B cell (primary cell): ENCODE data around the gene NAV2. TPM values are rescaled to one million over a fixed set of nuclear protein-coding genes. Genes with fewer than 3 reads are reported as not detected.

Experiments
- ATAC-seq: fragments of 200-7000 bp; cut with Tn5 transposase; one replicate; pipeline ENCODE4 v1.10.0; 2021; ENCODE audit warnings: low read depth, mild to moderate bottlenecking, moderate number of reproducible peaks, moderate library complexity
- CTCF ChIA-PET: fragments of 350-600 bp; sonication (Branson Sonifier 250); formaldehyde crosslinking; loops from one replicate; lab custom pipeline; 2021; ENCODE audit warnings: antibody characterized with exemption, inconsistent platforms; lab: Charles Lee
- POLR2A ChIA-PET: fragments of 350-600 bp; sonication (Branson Sonifier 250); formaldehyde crosslinking; loops from one replicate; lab custom pipeline; 2021; ENCODE audit warnings: antibody characterized with exemption; lab: Charles Lee
- DNase-seq: peaks from one replicate; pipeline ENCODE4 v3.0.0; 2013
- H2AFZ ChIP-seq: 2 replicates; pipeline ENCODE4 v1.6.1; 2012; ENCODE audit warnings: mild to moderate bottlenecking, low read depth, low read length; ENCODE audit not compliant: insufficient read depth, poor library complexity, severe bottlenecking
- H3K27ac ChIP-seq, 2 donors: 1 replicate in 1 of 2; 2 replicates in 1 of 2; pipeline ENCODE4 v1.5.1; 2012 to 2013; ENCODE audit warnings: low read length in 2 of 2, mild to moderate bottlenecking in 2 of 2, moderate library complexity in 1 of 2
- H3K27me3 ChIP-seq, 4 experiments: fragments of 200-600 bp in 1 of 4; sonication (generic) in 1 of 4; replicated peaks in 1 of 4; 1 replicate in 2 of 4; 2 replicates in 2 of 4; pipeline versions ENCODE4 v1.6.1 to v1.7.0; 2013 to 2016; ENCODE audit warnings: low read length in 3 of 4, mild to moderate bottlenecking in 2 of 4, mixed read lengths in 1 of 4, moderate library complexity in 1 of 4; ENCODE audit not compliant: insufficient read depth in 4 of 4, control insufficient read depth in 3 of 4; ENCODE audit errors: control extremely low read depth in 1 of 4
- H3K36me3 ChIP-seq, 2 experiments: replicated peaks in 1 of 2; 1 replicate in 1 of 2; 2 replicates in 1 of 2; pipeline versions ENCODE4 v1.6.1 to v1.7.1; 2013; ENCODE audit warnings: low read length in 1 of 2; ENCODE audit not compliant: insufficient read depth in 2 of 2, control insufficient read depth in 1 of 2; ENCODE audit errors: control extremely low read depth in 1 of 2, extremely low read depth in 1 of 2
- H3K4me1 ChIP-seq, 2 donors: fragments of 200-600 bp in 1 of 2; sonication (generic) in 1 of 2; 1 replicate in 1 of 2; 2 replicates in 1 of 2; pipeline versions ENCODE4 v1.5.1 to v1.6.1; 2013 to 2017; ENCODE audit warnings: low read length in 2 of 2; ENCODE audit not compliant: control insufficient read depth in 2 of 2, insufficient read depth in 2 of 2
- H3K4me2 ChIP-seq: replicated peaks from 2 replicates; pipeline ENCODE3; 2012; ENCODE audit warnings: mild to moderate bottlenecking, low read depth, low read length; ENCODE audit not compliant: poor library complexity, severe bottlenecking
- H3K4me3 ChIP-seq, 5 experiments: fragments of 200-600 bp in 1 of 5; sonication (generic) in 1 of 5; 1 replicate in 3 of 5; 2 replicates in 2 of 5; pipeline versions ENCODE4 v1.5.1 to v1.7.0; 2011 to 2016; ENCODE audit warnings: low read length in 4 of 5, mild to moderate bottlenecking in 4 of 5, low read depth in 2 of 5, control low read depth in 1 of 5, moderate library complexity in 1 of 5; ENCODE audit not compliant: insufficient read depth in 1 of 5; ENCODE audit errors: control extremely low read depth in 1 of 5, extremely low read depth in 1 of 5
- H3K79me2 ChIP-seq: fragments of 200-600 bp; sonication (generic); one replicate; pipeline ENCODE4 v1.6.0; 2016; ENCODE audit warnings: low read length; ENCODE audit not compliant: control insufficient read depth, insufficient read depth
- H3K9ac ChIP-seq: fragments of 200-600 bp; sonication (generic); 2 replicates; pipeline ENCODE4 v1.6.1; 2017; ENCODE audit warnings: mild to moderate bottlenecking, low read length, moderate library complexity
- H3K9me3 ChIP-seq, 3 donors: one replicate each; pipeline versions ENCODE4 v1.6.1 to v1.7.1; 2013; ENCODE audit warnings: low read length in 2 of 3; ENCODE audit not compliant: control insufficient read depth in 2 of 3, insufficient read depth in 1 of 3; ENCODE audit errors: control extremely low read depth in 1 of 3
- H4K20me1 ChIP-seq: 2 replicates; pipeline ENCODE4 v1.6.0; 2012; ENCODE audit warnings: mild to moderate bottlenecking, low read length; ENCODE audit not compliant: insufficient read depth, control insufficient read depth, poor library complexity, severe bottlenecking
- H3K27ac Mint-ChIP-seq: one replicate; pipeline ENCODE4 v1.8.0; 2021; ENCODE audit warnings: mixed read lengths
- H3K27me3 Mint-ChIP-seq: one replicate; pipeline ENCODE4 v1.8.0; 2021; ENCODE audit warnings: mixed read lengths
- H3K4me1 Mint-ChIP-seq: one replicate; pipeline ENCODE4 v1.8.0; 2021; ENCODE audit warnings: mixed read lengths
- H3K4me3 Mint-ChIP-seq: one replicate; pipeline ENCODE4 v1.8.0; 2021; ENCODE audit warnings: mixed read lengths
- H3K9me3 Mint-ChIP-seq: one replicate; pipeline ENCODE4 v1.8.0; 2022; ENCODE audit warnings: mixed read lengths; ENCODE audit not compliant: insufficient read depth
- CTCF ChIP-seq: fragments of 200-600 bp; IDR thresholded peaks from one replicate; pipeline ENCODE4 v1.8.0; 2022; ENCODE audit warnings: antibody characterized with exemption, mild to moderate bottlenecking
- EZH2 ChIP-seq: IDR thresholded peaks from 2 replicates; pipeline ENCODE4 v1.6.1; 2012; ENCODE audit warnings: borderline replicate concordance, low read depth, mild to moderate bottlenecking, moderate library complexity, low read length; ENCODE audit not compliant: insufficient read depth, poor library complexity, severe bottlenecking
- WGBS: methylation state at CpG from one replicate; pipeline ENCODE4 v1.1.5; 2013; ENCODE audit warnings: missing lambda C conversion rate; ENCODE audit not compliant: insufficient coverage; 5-methylcytosine and 5-hydroxymethylcytosine counted together
- intact Hi-C: fragments of 100-400 bp; cut with micrococcal nuclease; formaldehyde crosslinking; loops from one replicate; pipeline ENCODE4 v1.10.0; 2022
- polyA plus RNA-seq: library from polyadenylated mRNA; depleted of rRNA; stranded (reverse); fragments of >200 nt; gene quantifications from 2 replicates; pipeline ENCODE4 v1.2.3, GENCODE V29; 2012
- total RNA-seq, 2 donors: library from RNA; stranded (reverse); fragments of 120-200 nt in 1 of 2; gene quantifications; 1 replicate in 1 of 2; 2 replicates in 1 of 2; pipeline versions ENCODE4 v1.2.3 to v1.2.4, GENCODE V29; 2013 to 2022

Gene NAV2
- total and polyA plus RNA-seq, 2 donors (not counting 1 experiment from before 2014, with no cell fraction given): 0.82 to 22.2 TPM

DNA sequence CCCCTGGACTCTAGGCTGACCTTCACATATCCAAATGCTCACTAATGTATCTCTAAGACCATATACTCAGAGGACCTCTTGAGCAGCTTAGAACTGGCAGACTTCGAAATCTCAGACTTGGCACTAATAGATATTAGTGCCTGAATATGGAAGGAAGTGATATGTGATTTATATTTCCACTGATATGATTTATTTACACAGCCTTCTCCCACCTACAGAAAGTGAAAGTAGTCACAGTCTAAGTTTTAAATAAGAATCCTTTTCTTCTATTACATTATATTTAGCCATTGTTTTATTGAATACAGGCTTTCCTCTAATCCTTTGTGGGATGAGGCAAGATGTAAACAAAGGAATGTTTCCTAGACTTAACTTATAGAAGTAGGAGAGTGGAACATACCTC lies 6.7 kb upstream of the NAV2 start:
- no peaks in the 10 kb centered on the region for H3K4me1 Mint-ChIP-seq
- H3K4me3 ChIP-seq: no peak overlapping the region
- POLR2A ChIA-PET: no interaction called here
- H3K9me3 ChIP-seq: no peaks in the 10 kb centered on the region
- H3K4me1 ChIP-seq: no peaks in the 10 kb centered on the region
- H3K36me3 ChIP-seq: no peaks in the 10 kb centered on the region
- H3K4me3 Mint-ChIP-seq: no peak overlapping the region
- H3K27ac ChIP-seq: no peak overlapping the region
- ATAC-seq (no peak), DNase-seq (no peak)
- intact Hi-C loops: no loop called here
- H3K27ac Mint-ChIP-seq: no peak overlapping the region
- H3K4me2 ChIP-seq: no peak overlapping the region
- H3K27me3 Mint-ChIP-seq: peaks cover 33% of the 10 kb centered on the region
- H3K27me3 ChIP-seq: no peaks in the 10 kb centered on the region
- no peaks in the 10 kb centered on the region for H4K20me1 ChIP-seq
- no CpG with 5 or more reads among the region's 1 CpG for WGBS
- no peak overlapping the region for H2AFZ ChIP-seq
- CTCF ChIA-PET: no interaction called here
- TF ChIP-seq CTCF (no peak), EZH2 (no peak)
- H3K79me2 ChIP-seq: no peaks in the 10 kb centered on the region
- no peak overlapping the region for H3K9ac ChIP-seq
- no peaks in the 10 kb centered on the region for H3K9me3 Mint-ChIP-seq

DNA sequence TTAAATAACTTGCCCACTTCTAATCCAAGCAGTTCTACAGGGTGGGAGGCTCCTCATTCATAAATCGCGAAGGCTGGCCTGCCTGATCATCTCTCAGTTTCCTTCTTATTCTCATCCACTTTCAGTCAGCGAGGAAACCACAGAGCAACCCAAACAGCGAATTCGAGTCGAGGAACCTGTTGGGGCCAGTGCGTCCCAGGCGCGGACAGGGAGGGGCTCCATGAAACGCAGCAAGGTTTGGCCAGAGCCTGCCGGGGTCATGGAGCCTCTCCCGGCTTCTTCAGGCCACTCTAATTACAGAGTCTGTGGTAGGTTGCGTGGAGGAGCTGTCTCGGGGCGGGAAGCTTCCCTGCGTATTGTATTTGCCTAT lies 741 bp upstream of the NAV2 start:
- peaks cover 33% of the 10 kb centered on the region for H3K27me3 Mint-ChIP-seq

More for the DNA sequence above, 741 bp upstream of the NAV2 start:
- Histone ChIP-seq H3K9me3 (peaks cover 0 to 19% (median 0%) of the 10 kb centered on the region in 3 donors), H3K27ac (peak overlapping the region in 1 of 2 donors; percentile 47), H4K20me1 (no peaks in the 10 kb centered on the region), H3K4me1 (peaks cover 26 to 30% of the 10 kb centered on the region in 2 donors), H3K27me3 (peaks cover 0 to 39% (median 26%) of the 10 kb centered on the region in 4 experiments), H2AFZ (peak overlapping the region; percentile 80), H3K9ac (peak overlapping the region; percentile 65), H3K79me2 (no peaks in the 10 kb centered on the region), H3K4me3 (peak overlapping the region in 4 of 5 experiments; percentile 65 to 77 (median 70)), H3K36me3 (no peaks in the 10 kb centered on the region), H3K4me2 (peak overlapping the region; percentile 75)
- TF ChIP-seq EZH2: no peak
- no peak for TF ChIP-seq CTCF
- intact Hi-C loops: loop anchor here (10.0 kb wide), 1 partner anchor 597 kb away; the partner anchor contains the start of gene ZDHHC13
- no peak overlapping the region for H3K27ac Mint-ChIP-seq
- ChIA-PET POLR2A (no interaction called here), CTCF (no interaction called here)
- H3K4me1 Mint-ChIP-seq: peaks cover 26% of the 10 kb centered on the region
- WGBS: 4% methylated on average over 10 of the region's 16 CpGs
- H3K4me3 Mint-ChIP-seq: peak overlapping the region; percentile 96
- ATAC-seq (no peak), DNase-seq (no peak)
- H3K9me3 Mint-ChIP-seq: no peaks in the 10 kb centered on the region
